HepG2 (cell line): ENCODE data around the gene RIPOR3. TPM values are rescaled to one million over a fixed set of nuclear protein-coding genes. Genes with fewer than 3 reads are reported as not detected.
A peak's percentile ranks its signal among the peaks of the same experiment; 100 is the strongest.

Experiments
- CREBL2 ChIP-seq: sonication (generic); formaldehyde crosslinking; IDR thresholded peaks from 2 replicates; pipeline ENCODE4 v1.8.1; 2023; ENCODE audit warnings: missing genetic modification reagents, mild to moderate bottlenecking, borderline replicate concordance
- DR1 ChIP-seq: sonication (generic); formaldehyde crosslinking; IDR thresholded peaks from 2 replicates; pipeline ENCODE4 v1.8.0; 2021; ENCODE audit warnings: mild to moderate bottlenecking, missing genetic modification reagents, inconsistent platforms
- HES4 ChIP-seq: sonication (generic); formaldehyde crosslinking; IDR thresholded peaks from 2 replicates; pipeline ENCODE4 v1.9.0; 2021; ENCODE audit warnings: mild to moderate bottlenecking, missing genetic modification reagents, borderline replicate concordance
- KDM1A ChIP-seq: IDR thresholded peaks from 2 replicates; pipeline ENCODE4 v1.6.1; 2016; ENCODE audit warnings: missing compliant biosample characterization
- LCORL ChIP-seq, 2 experiments: fragments of 450-650 bp in 1 of 2; sonication (generic) in 1 of 2; formaldehyde crosslinking in 1 of 2; IDR thresholded peaks; 2 replicates each; pipeline versions ENCODE4 v1.5.0 to v1.6.1; 2017 to 2020; ENCODE audit warnings: antibody characterized with exemption in 1 of 2, missing genetic modification reagents in 1 of 2
- MEIS2 ChIP-seq: sonication (generic); formaldehyde crosslinking; IDR thresholded peaks from 2 replicates; pipeline ENCODE4 v1.9.0; 2021; ENCODE audit warnings: mild to moderate bottlenecking, missing genetic modification reagents
- PLRG1 ChIP-seq: fragments of 450-650 bp; conservative IDR thresholded peaks from 2 replicates; pipeline ENCODE4 v1.6.1; 2016
- POLR2AphosphoS5 ChIP-seq: IDR thresholded peaks from 2 replicates; pipeline ENCODE4 v1.6.1; 2012; ENCODE audit warnings: low read depth, low read length
- SNRNP70 ChIP-seq: fragments of 200-400 bp; formaldehyde crosslinking; IDR thresholded peaks from 2 replicates; pipeline ENCODE4 v1.6.1; 2017; ENCODE audit warnings: mild to moderate bottlenecking, low read depth, low read length, moderate library complexity
- SP5 ChIP-seq: IDR thresholded peaks from 2 replicates; pipeline ENCODE4 v1.6.1; 2016; ENCODE audit warnings: low read depth, borderline replicate concordance
- TFDP2 ChIP-seq: sonication (generic); formaldehyde crosslinking; IDR thresholded peaks from 2 replicates; pipeline ENCODE4 v1.4.0; 2020; ENCODE audit warnings: missing genetic modification reagents
- TFE3 ChIP-seq: IDR thresholded peaks from 2 replicates; pipeline ENCODE4 v1.6.1; 2016
- THRA ChIP-seq: sonication (generic); formaldehyde crosslinking; IDR thresholded peaks from 2 replicates; pipeline ENCODE4 v1.4.0; 2020; ENCODE audit warnings: missing genetic modification reagents, borderline replicate concordance
- YEATS2 ChIP-seq: sonication (generic); formaldehyde crosslinking; IDR thresholded peaks from 2 replicates; pipeline ENCODE4 v1.4.0; 2020; ENCODE audit warnings: missing genetic modification reagents, borderline replicate concordance
- ZNF205 ChIP-seq: IDR thresholded peaks from 2 replicates; pipeline ENCODE4 v1.6.1; 2018; ENCODE audit warnings: missing biosample characterization, missing genetic modification reagents
- ZNF276 ChIP-seq: sonication (generic); formaldehyde crosslinking; IDR thresholded peaks from 2 replicates; pipeline ENCODE4 v1.4.0; 2020; ENCODE audit warnings: mild to moderate bottlenecking, low read depth, missing genetic modification reagents
- ZNF451 ChIP-seq: sonication (generic); formaldehyde crosslinking; IDR thresholded peaks from 2 replicates; pipeline ENCODE4 v1.5.0; 2020; ENCODE audit warnings: mild to moderate bottlenecking, missing genetic modification reagents
- ZNF496 ChIP-seq: sonication (generic); formaldehyde crosslinking; IDR thresholded peaks from 2 replicates; pipeline ENCODE4 v1.8.1; 2023; ENCODE audit warnings: mild to moderate bottlenecking, moderate library complexity, missing genetic modification reagents; ENCODE audit not compliant: insufficient replicate concordance
- ZNF790 ChIP-seq: sonication (generic); formaldehyde crosslinking; IDR thresholded peaks from 2 replicates; pipeline ENCODE4 v1.8.0; 2022; ENCODE audit warnings: missing genetic modification reagents, mild to moderate bottlenecking, borderline replicate concordance
- polyA plus RNA-seq, 8 experiments: library from polyadenylated mRNA; depleted of rRNA in 3 of 8; stranded (reverse) in 7 of 8; unstranded in 1 of 8; fragments of >200 nt; fragmentation: Illumina TruSeq in 4 of 8; extraction: Trizol in 4 of 8; gene quantifications; 2 replicates each; pipeline versions ENCODE4 v1.2.1 to v1.2.3, GENCODE V29; 2011 to 2016; ENCODE audit warnings: low read depth in 4 of 8, missing spikeins in 1 of 8, mixed read lengths in 1 of 8; ENCODE audit not compliant: insufficient read depth in 1 of 8
- total RNA-seq, 5 experiments: library from RNA; depleted of rRNA; stranded (reverse); fragments of >200 nt; fragmentation: Illumina TruSeq; extraction: Trizol; gene quantifications; 2 replicates each; pipeline ENCODE4 v1.2.3, GENCODE V29; 2016; ENCODE audit warnings: low read depth in 1 of 5
- TF ChIP-seq, protein P1 (sequence below): IDR thresholded peaks from 2 replicates; pipeline ENCODE4 v1.6.1; 2016; ENCODE audit warnings: mild to moderate bottlenecking, missing biosample characterization, missing genetic modification reagents

RIPOR3 gene
- total and polyA plus RNA-seq, 2 of the 13 experiments (the other 11 are each of a cell fraction or from before 2014, with no cell fraction given) = 0.18 TPM; not detected in 1

DNA sequence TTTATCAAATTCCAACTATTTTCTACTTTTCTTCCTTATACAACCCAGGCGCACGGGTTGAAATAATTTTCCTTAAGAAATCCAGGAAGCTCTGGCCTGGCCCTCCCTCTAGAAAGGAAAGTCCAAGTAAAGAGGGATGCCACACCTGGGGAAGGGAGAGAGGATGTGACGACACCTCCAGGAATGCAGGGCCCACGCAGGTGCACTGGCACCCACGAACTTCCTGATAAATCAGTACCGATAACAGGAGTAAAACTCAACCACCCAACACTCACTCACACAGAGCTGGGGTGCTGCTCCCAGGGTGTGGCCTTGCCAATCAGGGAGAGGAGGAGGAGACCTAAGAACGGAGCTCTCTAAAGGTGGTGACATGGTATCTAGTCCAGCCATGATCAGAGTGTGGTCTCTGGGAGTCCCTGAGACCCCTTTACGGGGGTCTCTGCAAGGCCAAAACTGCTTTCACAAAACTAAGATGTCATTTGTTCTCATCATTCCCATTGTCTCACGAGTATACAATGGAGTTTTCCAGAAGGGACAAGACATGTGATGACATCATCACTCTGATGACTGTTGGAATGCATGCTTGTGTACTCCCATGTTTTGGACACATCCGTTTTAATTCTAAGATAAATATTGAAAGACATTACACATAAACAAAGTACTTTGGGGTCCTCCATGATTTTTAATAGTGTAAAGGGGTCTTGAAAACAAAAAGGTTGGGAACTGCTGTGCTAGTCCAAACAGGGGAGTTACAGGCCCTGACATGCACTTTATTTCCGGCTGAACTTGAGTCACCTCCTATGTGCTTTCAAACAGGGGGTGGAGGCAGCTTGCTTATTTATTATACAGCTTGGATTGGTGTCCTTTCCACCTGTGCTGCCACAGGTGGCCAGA is 37.9 kb upstream of the RIPOR3 start (continued):
- TF ChIP-seq LCORL (IDR thresholded peaks at IDR 0.05) (no peak), LCORL (CRISPR knock-in tag; IDR thresholded peaks at IDR 0.05) (peak; percentile 56; the same call in 1 of the 2 replicates), POLR2AphosphoS5 (no peak; the same call in 1 of the 2 replicates), KDM1A (CRISPR knock-in tag) (0 out of 2 replicates have a peak, but pooled peaks have one; percentile 14), DR1 (CRISPR knock-in tag) (no peak), YEATS2 (CRISPR knock-in tag) (no peak), TFDP2 (CRISPR knock-in tag) (no peak), SP5 (CRISPR knock-in tag) (peak; percentile 14; the same call in 1 of the 2 replicates), ZNF451 (CRISPR knock-in tag) (0 out of 2 replicates have a peak, but pooled peaks have one; percentile 59), MEIS2 (CRISPR knock-in tag) (peak; percentile 53; the same call in 1 of the 2 replicates), THRA (CRISPR knock-in tag) (peak; percentile 27; the same call in 1 of the 2 replicates), HES4 (CRISPR knock-in tag) (no peak), SNRNP70 (no peak), ZNF276 (CRISPR knock-in tag) (peak; percentile 71; the same call in 1 of the 2 replicates), TFE3 (peak; percentile 32; the same call in 1 of the 2 replicates), PLRG1 (no peak), ZNF496 (CRISPR knock-in tag) (no peak), ZNF790 (CRISPR knock-in tag) (no peak), CREBL2 (CRISPR knock-in tag) (no peak), ZNF205 (CRISPR knock-in tag) (no peak)
- TF ChIP-seq, protein P1, sequence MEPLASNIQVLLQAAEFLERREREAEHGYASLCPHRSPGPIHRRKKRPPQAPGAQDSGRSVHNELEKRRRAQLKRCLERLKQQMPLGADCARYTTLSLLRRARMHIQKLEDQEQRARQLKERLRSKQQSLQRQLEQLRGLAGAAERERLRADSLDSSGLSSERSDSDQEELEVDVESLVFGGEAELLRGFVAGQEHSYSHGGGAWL = no peak
